Activated T-cell treated with anti-CD3 and anti-CD28 coated beads for 4 hours (primary cell): ENCODE measurements around the gene PCDHGC5.

Experiments used
- DNase-seq: peaks from one replicate; pipeline ENCODE4 v3.0.0-alpha.2; 2020

The PCDHGC5 gene

DNA sequence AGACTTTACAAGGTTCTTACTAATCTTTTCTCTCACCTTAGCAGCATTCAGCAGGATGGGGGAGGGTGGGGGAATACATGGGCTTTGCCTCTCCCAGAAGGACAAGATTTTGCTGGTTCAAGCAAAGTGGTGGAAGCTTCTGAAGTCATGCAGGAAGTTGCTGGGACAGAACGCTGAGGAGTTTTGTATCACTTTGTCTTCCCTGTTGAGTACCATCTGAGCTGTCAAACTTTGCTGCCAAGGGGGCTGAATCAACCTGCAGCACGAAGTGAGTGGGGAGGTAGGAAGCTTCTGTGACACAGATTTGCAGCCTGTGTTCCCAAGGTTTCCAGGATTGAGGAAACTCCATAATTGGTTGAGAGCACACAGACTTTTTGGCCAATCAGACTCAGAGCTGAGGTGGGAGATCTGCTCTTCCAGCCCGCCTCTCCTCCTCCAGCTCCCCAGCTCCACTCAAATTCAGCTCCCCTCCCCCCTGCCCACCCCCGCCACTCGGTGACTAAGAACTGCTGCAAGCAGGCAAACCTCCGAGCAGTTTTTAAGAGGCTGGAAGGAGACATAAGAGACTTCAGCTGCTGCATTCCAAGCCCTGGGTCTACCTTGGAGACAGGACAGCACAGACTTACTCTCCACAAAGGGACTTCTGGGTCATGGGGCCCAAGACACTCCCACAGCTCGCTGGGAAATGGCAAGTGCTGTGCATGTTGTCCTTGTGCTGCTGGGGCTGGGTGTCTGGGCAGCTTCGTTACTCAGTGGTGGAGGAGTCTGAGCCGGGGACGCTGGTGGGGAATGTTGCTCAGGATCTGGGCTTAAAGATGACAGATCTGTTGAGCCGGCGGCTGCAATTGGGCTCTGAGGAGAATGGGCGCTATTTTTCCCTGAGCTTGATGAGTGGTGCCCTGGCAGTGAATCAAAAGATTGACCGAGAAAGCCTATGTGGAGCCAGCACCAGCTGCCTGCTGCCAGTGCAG is at the start of gene PCDHGC5:
PCDHGC5 (plus strand) TSS at position 491 of the 971 bp plus-strand sequence; CDS start at position 651, 160 bp downstream.
- DNase-seq: no peak

DNA sequence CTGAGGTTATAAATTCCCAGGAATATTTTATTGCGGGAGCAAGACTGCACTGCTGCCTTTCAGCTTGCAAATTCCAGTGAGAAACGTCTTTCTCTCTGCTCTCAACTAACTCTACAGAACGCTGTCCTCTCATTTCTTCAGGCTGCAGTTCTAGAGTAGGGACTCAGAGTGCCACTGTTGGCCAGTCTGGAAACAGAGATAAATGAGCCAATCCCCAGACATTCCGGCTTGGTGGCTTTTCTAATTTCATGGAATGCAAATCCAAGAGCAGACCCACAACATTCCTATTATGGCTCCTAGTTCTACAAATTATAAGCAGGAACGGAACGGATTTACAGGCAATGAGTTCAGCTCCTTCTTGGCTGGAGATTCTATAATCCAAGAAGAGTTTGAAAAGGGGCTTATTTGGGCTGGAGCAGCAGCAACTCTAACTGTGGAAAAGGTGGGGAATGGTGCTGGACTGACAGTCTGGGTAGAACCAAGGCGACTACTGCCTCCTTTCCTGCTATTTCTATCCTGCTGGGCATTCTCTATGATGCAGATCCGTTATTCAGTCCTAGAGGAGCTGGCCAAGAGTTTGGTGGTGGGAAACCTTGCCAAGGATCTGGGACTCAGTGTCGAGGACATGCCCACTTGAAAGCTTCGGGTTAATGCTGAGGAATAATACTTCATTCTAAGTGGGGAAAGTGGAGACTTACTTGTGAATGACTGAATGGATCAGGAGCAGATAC is 49.3 kb upstream of the PCDHGC5 start:
- no peak for DNase-seq

DNA sequence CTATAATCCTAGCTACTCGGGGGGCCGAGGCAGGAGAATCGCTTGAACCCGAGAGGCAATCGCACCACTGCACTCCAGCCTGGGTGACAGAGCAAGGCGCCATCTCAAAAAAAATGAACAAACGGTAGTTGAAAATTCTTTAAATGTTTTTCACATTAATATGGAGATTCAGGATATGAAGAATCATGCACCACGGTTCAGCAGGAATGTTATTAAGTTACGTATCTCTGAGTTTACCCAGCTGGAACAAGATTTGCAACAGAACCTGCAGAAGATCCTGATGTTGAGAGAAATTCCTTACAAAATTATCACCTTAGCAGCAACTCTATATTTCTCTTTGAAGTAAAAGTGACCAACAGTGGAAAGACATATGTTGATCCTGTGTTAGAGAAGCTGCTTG is 48.5 kb upstream of the PCDHGC5 start:
- no peak for DNase-seq

DNA sequence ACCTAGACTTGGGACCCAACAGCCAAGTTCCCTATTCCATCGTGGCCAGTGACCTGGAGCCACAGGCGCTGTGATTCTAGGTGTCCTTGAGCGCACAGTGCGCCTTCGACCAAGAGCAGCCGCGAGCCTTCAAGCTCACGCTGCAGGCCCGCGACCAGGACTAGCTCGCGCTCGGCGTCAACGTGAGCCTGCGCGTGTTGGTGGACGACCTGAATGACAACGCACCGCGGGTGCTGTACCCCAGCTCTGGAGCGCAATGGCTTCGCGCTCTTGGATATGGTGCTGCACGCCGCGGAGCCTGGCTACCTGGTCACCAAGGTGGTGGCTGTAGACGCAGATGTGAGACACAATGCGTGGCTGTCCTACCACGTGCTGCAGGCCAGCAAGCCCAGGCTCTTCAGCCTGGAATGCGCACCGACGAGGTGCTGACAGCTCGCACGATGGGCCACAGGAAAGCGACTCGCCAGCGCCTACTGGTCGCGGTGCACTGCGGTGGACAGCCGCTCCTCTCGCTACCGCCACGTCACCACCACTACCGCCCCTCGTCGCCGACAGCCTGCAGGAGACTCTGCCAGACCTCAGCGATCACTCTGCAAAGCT is 47.2 kb upstream of the PCDHGC5 start:
- no peak for DNase-seq

DNA sequence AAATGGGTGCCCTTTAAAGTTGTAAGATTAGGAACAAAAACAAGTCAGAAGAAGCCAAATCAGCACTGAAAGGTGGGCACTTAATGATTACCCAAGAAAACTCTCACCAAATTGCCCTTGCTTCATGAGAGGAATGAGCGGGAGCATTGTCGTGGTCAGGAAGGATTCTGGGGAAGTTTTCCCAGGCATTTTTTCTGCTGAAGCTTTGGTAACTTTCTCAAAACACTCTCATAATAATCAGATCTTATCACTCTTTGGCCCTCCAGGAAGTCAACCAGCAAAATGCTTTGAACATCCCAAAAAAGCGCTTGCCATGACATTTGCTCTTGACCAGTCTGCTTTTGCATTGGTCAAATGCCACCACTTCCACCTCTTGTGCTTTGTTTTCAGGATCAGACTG is 23.5 kb upstream of the PCDHGC5 start:
- no peak for DNase-seq

DNA sequence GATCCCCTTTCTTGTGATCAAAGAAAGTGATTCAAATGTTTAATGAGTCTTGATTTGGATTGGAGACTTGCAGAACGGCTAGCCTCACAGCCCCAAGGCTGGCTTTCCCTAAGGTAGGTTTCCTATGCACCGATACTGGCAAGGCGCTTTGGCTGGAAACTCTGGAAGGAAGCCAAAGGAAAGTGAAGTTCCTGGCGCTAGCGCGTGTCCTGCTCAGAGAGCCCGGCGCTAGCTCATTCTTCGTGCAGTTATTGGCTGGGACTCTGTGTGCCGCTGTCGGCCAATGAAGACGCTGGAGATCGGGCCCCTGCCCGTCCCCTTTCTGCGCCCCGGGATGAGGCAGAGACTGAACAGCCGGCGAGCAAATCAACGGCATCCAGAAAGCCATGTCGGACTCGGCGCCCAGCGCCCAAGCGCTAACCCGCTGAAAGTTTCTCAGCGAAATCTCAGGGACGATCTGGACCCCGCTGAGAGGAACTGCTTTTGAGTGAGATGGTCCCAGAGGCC is 13.2 kb upstream of the PCDHGC5 start, which contains the start of gene PCDHGC3:
PCDHGC3 (plus strand) TSS at position 342 of the 507 bp plus-strand sequence; CDS start at position 493, 151 bp downstream.
- no peak for DNase-seq

DNA sequence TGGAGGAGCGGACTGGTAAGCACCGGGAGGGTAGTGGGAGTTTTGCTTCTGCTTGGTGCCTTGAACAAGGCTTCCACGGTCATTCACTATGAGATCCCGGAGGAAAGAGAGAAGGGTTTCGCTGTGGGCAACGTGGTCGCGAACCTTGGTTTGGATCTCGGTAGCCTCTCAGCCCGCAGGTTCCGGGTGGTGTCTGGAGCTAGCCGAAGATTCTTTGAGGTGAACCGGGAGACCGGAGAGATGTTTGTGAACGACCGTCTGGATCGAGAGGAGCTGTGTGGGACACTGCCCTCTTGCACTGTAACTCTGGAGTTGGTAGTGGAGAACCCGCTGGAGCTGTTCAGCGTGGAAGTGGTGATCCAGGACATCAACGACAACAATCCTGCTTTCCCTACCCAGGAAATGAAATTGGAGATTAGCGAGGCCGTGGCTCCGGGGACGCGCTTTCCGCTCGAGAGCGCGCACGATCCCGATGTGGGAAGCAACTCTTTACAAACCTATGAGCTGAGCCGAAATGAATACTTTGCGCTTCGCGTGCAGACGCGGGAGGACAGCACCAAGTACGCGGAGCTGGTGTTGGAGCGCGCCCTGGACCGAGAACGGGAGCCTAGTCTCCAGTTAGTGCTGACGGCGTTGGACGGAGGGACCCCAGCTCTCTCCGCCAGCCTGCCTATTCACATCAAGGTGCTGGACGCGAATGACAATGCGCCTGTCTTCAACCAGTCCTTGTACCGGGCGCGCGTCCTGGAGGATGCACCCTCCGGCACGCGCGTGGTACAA is 12.6 kb upstream of the PCDHGC5 start:
- DNase-seq: no peak

DNA sequence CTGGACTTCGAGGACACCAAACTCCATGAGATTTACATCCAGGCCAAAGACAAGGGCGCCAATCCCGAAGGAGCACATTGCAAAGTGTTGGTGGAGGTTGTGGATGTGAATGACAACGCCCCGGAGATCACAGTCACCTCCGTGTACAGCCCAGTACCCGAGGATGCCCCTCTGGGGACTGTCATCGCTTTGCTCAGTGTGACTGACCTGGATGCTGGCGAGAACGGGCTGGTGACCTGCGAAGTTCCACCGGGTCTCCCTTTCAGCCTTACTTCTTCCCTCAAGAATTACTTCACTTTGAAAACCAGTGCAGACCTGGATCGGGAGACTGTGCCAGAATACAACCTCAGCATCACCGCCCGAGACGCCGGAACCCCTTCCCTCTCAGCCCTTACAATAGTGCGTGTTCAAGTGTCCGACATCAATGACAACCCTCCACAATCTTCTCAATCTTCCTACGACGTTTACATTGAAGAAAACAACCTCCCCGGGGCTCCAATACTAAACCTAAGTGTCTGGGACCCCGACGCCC is 11.8 kb upstream of the PCDHGC5 start:
- no peak for DNase-seq

DNA sequence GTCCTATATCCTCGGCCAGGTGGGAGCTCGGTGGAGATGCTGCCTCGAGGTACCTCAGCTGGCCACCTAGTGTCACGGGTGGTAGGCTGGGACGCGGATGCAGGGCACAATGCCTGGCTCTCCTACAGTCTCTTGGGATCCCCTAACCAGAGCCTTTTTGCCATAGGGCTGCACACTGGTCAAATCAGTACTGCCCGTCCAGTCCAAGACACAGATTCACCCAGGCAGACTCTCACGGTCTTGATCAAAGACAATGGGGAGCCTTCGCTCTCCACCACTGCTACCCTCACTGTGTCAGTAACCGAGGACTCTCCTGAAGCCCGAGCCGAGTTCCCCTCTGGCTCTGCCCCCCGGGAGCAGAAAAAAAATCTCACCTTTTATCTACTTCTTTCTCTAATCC is 11.1 kb upstream of the PCDHGC5 start:
- no peak for DNase-seq

DNA sequence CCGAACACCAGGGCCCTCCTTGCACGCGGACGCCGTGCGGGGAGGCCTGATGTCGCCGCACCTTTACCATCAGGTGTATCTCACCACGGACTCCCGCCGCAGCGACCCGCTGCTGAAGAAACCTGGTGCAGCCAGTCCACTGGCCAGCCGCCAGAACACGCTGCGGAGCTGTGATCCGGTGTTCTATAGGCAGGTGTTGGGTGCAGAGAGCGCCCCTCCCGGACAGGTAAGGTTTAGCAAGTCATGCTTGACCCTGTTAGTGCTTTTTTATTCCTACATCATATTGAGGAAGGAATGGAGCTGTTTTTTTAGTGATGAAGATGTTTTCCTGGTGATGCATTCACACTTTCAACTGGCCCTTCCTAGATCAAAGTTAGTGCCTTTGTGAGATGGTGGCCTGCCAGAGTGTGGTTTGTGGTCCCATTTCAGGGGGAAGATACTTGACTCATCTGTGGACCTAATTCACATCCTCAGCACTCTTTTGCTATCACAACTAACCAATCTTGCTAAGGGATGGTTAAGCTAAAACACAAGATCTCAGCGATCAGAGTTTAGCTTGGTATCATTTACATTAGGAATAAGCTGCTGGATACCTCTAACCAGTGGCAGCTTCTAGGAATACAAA is 10.4 kb upstream of the PCDHGC5 start:
- DNase-seq: no peak

DNA sequence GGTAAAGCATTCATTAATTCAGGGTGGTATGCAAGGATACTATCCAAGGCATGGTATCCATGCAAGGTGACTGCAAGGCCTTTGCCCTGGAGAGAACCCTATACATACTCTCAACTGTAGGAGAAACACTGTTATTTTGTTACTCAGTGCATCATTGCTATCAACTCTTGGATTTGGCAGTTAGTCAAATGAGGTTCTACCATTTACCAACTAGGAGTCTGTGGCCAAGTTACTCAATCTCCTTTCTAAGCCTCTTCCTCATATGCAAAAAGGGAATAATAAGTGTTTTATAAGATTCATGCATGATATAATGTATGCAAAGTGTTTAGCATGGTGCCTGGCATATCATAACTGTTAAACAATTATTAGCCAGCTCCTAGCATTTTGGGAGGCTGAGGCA is 9.1 kb upstream of the PCDHGC5 start:
- no peak for DNase-seq

DNA sequence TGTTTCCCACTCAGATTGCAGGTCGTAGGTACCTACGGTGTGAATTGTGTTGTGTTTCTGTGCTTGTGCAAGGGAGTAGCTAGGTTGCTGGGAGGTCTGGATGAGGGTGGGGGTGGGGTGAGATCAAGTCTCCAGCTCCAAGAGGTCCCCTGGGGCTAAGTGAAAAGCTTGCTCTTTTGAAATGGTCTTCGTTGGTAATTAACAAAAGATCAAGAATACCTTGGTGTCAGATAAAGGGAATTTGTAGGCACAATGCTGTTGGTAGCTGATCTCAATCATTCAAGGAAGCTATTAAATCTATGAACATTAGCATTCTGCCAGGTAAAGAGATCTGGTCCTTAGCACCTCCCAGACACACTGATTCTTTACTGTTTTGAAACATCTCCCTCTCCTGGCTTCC is 5.0 kb upstream of the PCDHGC5 start:
- DNase-seq: no peak

DNA sequence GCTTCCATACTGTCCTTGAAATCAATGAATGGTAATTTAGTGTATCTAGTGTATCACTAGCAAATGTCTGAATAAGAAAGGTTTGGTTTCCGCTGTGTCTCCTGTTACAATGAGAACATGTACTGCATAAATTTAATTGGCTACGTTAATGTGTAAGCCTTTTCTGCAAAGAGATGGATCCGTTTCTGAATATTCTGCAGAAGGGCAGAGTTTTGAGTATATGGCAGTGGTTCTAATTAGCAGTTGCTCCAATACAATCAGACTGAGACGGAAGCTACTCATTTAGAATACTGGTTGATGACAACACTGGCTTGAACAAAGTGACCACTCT is 4.6 kb upstream of the PCDHGC5 start:
- no peak for DNase-seq

DNA sequence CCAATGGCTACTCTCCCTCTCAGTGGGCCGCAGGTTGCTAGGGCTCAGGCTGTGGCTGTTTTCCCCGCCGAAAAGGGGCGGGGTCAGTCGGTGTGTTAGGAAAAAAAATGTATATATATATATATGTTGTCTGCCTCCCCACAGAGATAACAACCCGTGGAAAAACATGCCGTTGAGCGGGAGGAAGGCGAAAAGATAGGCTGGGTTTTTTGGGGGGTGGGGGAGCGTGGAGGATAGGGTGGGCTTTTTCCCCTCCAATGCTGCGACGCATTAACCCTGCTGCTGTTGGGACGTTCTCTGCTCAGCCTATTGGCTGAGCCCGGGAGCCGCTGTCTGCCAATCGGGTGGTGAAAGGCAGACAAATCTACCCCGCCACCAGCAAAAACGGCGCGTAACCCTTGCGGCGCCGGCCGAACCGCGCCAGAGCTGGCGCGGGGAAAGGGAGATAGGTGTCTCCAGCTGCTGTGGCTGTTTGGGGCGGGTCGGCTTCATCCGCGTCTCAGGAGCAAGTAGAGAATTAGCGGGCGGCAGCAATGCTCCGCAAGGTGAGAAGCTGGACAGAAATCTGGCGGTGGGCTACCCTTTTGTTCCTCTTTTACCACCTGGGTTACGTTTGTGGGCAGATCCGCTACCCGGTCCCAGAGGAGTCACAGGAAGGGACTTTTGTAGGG is 4.1 kb upstream of the PCDHGC5 start, which contains the start of gene PCDHGC4:
PCDHGC4 (plus strand) TSS at position 390 of the 671 bp plus-strand sequence; CDS start at position 534, 144 bp downstream.
- DNase-seq: no peak

DNA sequence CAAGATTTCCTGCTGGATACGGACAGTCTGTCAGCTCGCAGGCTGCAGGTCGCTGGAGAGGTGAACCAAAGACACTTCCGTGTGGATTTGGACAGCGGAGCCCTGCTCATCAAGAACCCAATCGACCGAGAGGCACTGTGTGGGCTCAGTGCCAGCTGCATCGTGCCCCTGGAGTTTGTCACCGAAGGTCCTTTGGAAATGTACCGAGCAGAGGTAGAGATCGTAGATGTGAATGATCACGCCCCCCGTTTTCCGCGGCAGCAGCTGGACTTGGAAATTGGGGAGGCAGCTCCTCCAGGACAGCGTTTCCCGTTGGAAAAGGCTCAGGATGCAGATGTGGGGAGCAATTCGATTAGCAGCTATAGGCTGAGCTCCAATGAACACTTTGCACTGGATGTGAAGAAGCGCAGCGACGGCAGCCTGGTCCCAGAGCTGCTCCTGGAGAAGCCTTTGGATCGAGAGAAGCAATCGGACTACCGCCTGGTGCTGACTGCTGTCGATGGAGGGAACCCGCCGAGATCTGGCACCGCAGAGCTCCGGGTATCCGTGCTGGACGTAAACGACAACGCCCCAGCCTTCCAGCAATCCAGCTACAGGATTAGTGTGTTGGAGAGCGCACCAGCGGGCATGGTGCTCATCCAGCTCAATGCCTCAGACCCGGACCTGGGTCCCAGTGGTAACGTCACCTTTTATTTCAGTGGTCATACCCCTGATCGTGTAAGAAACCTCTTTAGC is 3.4 kb upstream of the PCDHGC5 start:
- no peak for DNase-seq

DNA sequence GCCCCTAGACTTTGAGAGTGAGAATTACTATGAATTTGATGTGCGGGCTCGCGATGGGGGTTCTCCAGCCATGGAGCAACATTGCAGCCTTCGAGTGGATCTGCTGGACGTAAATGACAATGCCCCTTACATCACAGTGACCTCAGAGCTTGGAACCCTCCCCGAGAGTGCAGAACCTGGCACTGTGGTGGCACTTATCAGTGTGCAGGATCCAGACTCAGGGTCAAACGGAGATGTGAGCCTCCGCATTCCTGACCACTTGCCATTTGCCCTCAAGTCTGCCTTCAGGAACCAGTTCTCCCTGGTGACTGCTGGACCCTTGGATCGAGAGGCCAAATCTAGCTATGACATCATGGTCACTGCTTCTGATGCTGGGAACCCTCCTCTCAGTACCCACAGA is 2.8 kb upstream of the PCDHGC5 start:
- no peak for DNase-seq

DNA sequence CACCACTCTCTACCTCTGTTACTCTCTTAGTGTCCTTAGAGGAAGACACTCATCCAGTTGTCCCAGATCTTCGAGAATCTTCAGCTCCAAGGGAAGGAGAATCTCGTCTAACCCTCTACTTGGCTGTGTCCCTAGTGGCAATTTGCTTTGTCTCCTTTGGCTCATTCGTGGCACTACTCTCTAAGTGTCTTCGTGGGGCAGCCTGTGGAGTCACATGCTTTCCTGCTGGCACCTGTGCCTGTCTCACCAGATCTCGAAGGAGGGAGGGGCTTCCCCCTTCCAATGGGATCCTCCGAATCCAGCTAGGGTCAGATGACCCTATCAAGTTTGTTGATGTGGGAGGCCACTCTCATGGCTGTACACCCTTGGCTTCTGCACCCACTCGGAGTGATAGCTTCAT is 1.8 kb upstream of the PCDHGC5 start:
- no peak for DNase-seq

DNA sequence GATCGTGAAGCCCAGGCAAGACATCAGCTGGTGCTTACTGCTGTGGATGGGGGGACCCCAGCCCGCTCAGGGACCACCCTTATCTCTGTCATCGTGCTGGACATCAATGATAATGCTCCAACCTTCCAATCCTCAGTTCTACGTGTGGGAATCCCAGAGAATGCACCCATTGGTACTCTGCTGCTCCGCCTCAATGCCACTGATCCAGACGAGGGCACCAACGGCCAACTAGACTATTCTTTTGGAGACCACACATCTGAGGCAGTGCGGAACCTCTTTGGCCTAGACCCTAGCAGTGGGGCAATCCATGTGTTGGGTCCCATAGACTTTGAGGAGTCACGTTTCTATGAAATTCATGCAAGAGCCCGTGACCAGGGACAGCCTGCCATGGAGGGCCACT is 960 bp downstream of the PCDHGC5 start:
- no peak for DNase-seq

DNA sequence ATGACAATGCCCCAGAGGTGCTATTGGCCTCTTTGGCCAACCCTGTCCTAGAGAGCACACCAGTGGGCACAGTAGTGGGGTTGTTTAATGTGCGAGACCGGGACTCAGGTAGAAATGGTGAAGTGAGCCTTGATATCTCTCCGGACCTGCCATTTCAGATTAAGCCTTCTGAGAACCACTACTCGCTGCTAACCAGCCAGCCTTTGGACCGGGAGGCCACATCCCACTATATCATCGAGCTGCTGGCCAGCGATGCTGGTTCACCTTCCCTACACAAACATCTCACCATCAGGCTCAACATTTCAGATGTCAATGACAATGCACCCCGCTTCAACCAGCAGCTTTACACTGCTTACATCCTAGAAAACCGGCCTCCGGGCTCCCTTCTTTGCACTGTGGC is 1.4 kb downstream of the PCDHGC5 start:
- no peak for DNase-seq

DNA sequence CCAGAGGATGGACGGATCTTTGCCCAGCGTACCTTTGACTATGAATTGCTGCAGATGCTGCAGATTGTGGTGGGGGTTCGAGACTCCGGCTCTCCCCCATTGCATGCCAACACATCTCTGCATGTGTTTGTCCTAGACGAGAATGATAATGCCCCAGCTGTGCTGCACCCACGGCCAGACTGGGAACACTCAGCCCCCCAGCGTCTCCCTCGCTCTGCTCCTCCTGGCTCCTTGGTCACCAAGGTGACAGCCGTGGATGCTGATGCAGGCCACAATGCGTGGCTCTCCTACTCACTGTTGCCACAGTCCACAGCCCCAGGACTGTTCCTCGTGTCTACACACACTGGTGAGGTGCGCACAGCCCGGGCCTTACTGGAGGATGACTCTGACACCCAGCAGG is 1.9 kb downstream of the PCDHGC5 start:
- DNase-seq: no peak
